Posterior cingulate gyrus (tissue), 11 donors: ENCODE data around the gene CTNNA3.

Experiments
- DNase-seq, 10 donors: peaks; one replicate each; pipeline versions ENCODE4 v3.0.0 to v3.0.0-alpha.2; 2020 to 2021; ENCODE audit warnings: mixed read lengths in 3 of 10
- intact Hi-C: fragments of 100-400 bp; cut with DNase I; formaldehyde crosslinking; loops from one replicate; pipeline ENCODE4 v1.15.1; 2023

Gene CTNNA3

DNA sequence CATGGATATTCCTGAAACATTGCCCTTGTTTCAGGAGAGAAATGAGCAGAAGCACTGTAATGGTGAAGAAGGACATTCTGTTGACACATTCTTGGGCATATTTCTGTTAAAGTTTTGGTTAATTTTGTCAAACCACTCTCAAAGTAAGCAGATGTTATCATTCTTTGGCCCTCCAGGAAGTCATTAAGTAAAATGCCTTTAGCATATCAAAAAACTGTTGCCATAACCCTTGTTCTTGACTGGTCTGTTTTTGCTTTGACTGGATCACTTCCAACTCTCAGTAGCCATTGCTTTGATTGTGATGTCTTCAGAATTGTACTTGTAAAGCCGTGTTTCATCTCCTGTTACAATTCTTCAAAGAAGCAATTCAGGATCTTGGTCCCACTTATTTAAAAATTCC is 1174.5 kb downstream of the CTNNA3 start:
- no peak for DNase-seq
- intact Hi-C loops, result no loop called here

DNA sequence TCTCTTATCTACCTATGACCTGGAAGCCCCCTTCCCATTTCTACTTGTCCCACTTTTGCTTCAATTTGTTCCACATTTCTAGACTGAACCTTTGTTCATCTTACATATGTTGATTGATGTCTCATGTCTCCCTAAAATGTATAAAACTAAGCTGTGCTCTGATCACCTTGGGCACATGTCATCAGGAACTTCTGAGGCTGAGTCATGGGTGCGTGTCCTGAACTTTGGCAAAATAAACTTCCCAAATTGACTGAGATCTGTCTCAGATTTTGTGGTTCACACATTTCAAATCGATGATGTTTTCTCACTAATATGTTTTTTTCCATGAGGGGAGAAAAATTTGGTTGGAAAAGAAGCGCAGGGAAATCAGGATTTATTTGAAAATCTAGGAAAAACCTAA is 1176.4 kb downstream of the CTNNA3 start:
- DNase-seq, result no peak
- intact Hi-C loops, result no loop called here

DNA sequence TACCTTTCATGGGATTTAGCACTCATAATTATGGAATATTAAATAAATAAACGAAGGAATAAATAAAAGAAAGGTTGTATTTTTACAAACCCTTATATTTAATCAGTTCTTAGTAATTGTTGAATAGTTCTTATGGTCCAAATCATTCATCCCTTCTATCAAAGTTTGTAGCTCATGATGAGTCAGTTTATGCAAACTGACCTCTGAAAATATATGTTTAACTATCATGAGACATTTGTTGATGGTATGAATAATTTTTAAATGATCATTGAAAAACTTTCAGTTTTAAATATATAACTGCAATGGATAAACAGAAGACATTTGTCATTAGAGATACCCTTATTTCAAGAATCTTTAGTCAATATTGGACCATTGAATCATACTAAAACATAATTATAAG is 1181.3 kb downstream of the CTNNA3 start:
- no peak for DNase-seq
- intact Hi-C loops, result no loop called here

DNA sequence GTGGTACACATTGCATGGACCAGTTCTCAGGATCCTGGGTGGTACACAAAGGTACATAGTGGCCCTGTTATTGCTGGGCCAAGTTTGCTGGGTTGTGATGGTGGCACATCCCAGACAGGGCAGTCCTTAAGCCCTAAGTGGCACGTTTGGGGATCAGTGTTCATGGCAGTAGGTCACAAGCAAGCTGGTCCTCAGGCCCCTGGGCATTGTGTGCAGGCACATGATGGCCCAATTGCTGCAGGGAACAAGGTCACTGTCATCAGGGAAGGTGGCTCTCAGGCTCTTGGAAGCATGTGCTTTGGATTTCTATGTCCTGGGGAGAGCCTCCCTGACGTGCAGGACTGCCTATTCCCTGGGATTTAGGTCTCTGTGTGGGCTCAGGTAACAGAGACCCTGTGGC is 1182.5 kb downstream of the CTNNA3 start:
- intact Hi-C loops, result no loop called here
- peak in 1 of 10 donors; percentile 61 for DNase-seq

DNA sequence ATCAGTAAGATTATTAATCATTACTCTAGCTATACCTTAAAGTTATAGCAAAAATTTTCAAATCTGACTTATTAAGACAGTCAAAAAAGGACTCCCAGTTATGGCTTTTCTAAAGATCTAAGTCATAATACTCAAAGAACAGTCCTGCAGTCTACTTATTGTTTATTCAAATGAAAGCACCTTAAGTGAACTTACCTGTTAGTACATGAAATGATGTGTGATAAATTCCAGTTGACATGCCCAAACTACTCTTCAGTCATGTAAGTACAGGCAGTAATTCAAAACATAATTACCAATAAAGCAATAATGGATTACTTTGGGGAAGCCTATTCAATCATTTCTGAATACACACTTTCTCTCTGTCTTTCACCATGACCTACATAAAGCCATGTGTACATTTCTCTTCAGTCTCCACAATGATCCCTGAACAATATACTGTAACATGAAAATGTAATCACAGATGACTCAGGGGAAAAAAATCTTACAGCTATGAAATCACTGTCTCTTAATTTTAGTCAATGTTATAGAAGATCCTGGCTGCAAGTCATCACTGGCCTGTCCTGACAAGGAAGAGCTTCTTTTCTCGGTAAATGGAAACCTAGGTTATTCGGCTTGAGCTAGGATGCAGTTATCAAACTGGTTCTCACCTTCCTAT is 1190.9 kb downstream of the CTNNA3 start:
- intact Hi-C loops, result no loop called here
- DNase-seq, result no peak

DNA sequence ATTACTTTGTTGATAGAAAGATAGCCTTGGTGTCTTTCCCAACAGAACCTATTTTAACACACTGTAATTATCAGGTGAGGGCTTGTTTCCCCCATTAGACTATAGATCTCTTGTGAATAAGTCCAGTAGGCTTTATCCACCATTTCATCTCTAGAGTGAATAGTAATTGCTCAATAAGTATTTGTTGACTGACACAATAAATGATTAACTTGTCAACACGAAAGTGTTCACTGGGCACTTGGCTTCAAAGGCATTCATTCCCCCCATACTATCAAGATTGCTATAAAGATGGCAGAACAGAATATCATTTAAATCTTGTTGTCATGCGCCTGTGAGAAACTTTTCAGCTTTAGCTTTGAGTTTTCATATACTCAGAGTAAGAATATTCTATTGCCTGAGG is 1194.6 kb downstream of the CTNNA3 start:
- no peak for DNase-seq
- intact Hi-C loops, result no loop called here

DNA sequence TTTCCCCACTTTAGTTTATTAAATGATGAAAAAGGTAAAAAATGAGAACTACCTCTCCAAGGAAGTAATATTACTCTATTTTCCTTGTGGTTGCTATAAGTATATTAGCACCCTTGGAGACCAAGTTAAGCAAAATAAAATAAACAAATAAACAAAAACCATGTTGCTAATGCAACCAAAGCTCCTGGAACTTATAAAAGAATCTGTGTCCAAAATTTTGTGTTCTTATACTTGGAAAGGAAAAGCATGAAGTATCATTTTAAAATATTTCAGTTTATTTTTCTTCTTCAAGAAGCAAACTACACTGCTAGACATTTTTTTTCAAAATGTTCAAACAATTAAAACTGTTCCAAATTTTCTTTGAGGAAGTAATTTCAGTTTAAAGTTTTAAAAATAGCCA is 1212.0 kb downstream of the CTNNA3 start:
- intact Hi-C loops, result no loop called here
- DNase-seq, result no peak

DNA sequence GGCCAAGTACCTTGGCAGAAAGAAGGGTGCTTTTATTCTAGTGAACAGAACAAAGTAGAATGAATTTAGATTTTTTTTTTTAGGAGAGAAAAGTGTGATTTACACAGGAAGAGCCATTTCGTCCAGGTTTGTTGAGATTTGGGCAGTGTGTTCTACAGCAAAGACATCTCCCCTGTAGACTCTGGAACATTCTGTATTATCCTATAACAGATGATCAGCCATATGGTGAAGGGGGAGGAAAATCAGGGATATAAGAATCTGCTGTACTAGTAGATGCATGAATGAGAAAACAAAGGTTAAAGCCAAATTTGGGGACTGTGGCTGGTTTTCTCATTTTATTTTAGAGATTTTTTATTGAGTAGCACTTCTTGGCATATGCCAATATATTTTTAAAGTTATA is 1223.8 kb downstream of the CTNNA3 start:
- intact Hi-C loops, result no loop called here
- DNase-seq, result no peak

DNA sequence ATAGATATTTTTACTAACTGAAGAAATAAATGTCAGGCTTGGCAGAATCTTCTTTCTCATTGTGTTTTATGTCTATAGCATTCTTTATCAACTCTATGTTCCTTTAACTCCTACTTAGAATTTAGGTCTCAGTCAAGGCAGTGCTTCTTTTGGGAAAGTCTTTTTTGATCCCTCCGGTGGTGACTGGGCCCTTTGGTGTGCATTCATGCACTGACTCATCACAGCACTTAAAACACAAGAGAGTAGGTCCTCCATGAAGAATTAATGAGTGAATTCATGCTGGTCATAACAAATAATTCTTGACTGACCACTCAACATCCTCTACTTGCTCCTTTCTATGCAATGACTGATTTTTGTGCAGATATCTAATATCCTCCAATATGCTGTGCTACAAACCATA is 1229.0 kb downstream of the CTNNA3 start:
- intact Hi-C loops, result no loop called here

DNA sequence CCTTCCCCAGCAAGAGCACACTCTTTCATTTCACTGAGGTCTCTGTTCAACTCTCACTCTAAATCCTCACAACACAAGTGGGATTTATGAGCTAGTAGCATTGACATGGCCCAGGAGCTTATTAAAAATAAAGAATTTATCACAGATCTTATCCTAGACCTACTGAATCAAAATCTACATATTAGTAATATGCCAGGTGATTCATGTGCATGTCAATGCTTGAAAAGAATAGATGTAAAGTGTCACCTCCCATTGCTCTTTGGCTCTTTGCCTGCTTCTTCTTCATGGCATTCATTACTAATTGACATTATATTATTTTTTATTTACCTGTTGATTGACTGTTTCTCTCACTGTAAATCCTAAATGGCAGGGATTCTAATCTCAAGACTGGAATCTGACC is 1229.4 kb downstream of the CTNNA3 start:
- intact Hi-C loops, result no loop called here
- no peak for DNase-seq

More for the DNA sequence above, 1229.0 kb downstream of the CTNNA3 start:
- DNase-seq, result no peak

DNA sequence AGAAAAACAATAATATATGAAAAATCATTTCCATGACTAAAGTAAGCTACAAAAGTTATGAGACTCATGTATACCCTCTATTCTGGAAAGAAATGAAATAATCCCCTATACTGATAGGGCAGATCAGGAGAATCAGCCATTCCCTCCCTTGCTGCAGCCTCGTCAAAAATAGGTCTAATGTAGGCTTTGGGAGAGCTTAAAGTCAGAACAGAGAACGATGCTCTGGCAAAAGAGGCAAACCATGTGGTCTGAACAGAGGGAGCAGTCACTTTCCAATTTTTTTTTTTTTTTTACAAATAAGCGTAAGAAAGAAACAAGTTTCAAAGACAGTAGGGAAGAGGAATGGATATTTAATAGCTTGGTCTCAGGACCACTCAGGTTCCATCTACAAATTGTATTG is 1232.4 kb downstream of the CTNNA3 start:
- intact Hi-C loops, result no loop called here
- no peak for DNase-seq

DNA sequence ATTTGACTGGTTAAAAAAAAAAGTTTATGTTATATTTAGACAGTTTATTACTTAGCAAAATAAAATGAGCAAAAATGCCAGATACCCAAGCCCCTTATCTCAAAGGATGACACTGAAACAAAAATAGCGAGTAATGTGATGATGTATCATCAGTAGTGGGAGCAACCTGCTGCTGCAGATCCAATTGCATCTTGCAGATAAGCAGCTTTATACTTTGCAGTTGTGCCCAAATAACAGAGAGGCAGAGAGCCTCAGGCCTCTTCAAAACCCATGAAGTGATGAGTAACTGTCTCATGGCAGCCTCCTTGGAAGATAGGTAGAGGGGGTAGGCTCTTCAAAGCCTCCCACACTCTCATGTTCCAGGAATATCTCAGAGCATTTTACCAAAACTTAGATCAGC is 1238.4 kb downstream of the CTNNA3 start:
- intact Hi-C loops, result no loop called here
- DNase-seq, result peak in 1 of 10 donors; percentile 34

DNA sequence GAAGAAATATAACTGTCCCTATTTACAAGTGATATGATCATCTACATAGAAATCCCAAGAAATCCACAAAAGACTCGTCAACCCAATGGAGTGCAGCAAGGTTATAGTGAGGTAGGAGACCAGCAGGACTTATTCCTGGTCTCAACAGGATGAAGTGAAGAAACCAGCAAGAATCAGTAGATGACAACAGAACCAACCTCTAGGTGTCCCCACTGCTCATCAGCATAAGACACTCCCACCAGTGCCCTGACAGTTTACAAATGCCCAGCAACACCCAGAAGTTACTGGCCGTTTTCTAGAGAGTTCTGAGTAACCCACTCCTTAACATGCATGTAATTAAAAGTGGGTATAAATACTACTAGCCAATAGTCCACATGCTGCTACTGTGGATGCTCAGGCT is 1240.7 kb downstream of the CTNNA3 start:
- no peak for DNase-seq
- intact Hi-C loops, result no loop called here

DNA sequence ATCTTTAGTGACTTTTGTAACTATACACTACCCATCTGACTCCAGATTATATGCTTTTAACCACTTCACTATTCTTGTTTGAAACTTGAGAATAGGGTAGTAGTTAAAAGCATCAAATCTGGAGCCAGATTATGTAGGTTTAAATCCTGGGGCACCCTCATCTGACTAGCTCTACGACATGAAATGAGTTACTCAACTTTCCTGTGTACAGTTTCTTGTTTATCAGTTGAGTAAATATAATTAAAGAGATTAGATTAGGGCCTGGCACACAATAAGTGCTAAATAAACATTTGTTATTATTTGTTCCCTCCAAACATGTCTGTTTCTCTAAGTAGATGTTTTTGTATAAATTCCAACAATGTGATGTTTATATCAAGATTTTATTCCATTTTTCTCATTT is 1255.4 kb downstream of the CTNNA3 start:
- DNase-seq, result no peak

DNA sequence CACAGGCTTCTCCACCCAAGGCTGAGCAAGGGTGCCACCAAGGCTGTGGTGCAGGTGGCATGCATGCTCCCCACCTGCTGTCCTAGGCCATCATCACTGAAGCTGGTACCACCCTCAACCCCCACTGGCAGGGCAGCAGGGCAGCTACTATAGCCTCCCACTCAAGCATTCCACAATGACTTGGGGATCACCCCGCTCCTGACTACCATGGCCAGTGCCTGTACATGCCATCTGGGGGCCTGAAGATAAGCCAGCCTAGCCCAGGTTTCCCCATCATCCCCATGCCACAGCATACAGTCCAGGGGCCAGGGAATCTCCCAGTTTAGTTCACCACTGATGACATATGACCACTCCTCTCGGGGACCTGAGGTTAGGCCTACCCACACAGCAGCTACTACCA is 1281.1 kb downstream of the CTNNA3 start:
- DNase-seq, result peak in 1 of 10 donors; percentile 24
- intact Hi-C loops, result no loop called here

More for the DNA sequence above, 1255.4 kb downstream of the CTNNA3 start:
- intact Hi-C loops, result no loop called here

DNA sequence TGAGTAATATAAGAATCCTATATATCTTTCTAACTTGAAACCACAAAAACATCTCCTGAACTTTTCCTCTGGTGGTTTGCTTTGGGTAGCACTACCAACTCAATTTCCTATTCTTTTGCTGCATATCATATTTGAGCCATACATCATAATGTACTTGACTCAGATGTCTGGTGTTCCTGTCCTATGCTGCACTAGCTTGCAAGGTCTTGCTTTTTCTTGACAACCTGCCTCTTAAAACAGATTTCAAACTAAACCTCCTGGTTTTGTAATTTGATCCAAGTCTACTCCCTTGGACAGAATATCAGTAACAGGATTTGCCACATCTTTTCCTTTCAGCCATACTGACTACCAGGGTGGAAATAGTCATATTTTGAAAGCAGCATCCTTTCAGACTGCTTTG is 1290.4 kb downstream of the CTNNA3 start:
- intact Hi-C loops, result no loop called here
- no peak for DNase-seq

DNA sequence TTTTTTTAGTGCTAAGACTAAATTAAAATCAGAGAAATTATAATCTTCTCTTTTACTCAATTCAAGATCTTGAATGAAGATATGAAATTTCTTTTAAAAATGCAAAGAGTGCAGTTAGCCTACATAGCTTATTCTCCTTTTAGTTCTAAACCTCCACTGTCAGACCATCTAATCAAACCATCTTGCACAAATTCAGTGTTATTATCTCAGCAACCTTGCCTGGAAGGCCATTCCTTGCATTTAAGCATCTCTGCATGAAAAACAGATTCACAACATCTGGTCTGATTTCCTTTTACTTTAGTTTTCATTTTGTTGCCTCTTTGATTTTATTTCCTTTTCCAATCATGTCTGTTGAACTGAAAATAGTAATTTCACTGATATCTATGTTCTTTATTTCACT is 1297.3 kb downstream of the CTNNA3 start:
- no peak for DNase-seq
- intact Hi-C loops, result no loop called here

DNA sequence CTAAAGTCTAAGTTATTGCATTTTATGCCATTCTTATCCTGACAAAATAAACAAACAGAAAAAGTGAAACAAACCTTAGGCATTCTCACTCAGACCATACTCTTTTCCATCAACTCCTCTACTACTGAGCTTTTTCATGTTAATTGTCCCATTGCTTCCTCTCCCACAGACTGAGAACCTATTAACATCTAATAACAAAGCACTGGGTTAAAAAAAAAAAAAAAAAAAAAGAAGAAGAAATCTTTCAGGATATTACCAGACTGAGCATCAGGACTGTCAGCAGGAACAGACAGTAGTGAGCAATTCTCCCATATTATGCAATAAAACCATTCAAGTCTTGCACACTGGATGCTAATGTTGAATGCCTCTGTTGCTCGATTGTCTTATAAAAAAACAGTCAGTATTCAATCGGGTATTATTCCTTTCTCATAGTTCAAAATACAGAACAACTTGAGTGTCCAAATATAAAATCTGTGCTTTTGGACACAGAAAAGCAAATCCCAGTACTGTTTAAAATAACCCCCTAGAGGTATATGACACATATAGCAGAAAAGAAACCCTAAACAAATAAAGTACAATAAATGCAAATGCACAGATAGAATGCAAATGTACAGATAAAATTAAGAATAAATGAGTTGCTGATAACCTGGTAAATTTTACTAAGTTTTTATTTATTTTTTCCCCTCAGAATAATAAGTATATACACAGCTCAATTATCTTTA is 1301.5 kb downstream of the CTNNA3 start:
- intact Hi-C loops, result no loop called here
- no peak for DNase-seq

DNA sequence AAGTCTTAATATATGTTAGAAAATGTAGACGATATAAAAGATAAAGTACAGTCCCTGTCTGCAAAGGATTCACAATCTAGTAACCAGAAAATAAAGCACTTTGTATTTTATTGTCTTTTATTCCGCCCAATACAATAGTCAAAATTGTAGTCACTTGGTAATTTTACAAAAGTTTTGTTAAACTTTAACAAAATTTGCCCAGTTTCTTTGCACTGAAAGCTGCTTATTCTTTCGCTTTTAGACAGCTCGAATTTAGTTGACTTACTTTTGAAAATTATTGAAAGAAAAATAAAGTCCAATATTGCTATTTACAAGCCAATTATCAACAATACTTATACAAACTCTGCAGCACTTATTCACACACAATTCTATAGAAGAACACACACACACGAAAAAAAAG is 1305.1 kb downstream of the CTNNA3 start:
- DNase-seq, result no peak
- intact Hi-C loops, result no loop called here

DNA sequence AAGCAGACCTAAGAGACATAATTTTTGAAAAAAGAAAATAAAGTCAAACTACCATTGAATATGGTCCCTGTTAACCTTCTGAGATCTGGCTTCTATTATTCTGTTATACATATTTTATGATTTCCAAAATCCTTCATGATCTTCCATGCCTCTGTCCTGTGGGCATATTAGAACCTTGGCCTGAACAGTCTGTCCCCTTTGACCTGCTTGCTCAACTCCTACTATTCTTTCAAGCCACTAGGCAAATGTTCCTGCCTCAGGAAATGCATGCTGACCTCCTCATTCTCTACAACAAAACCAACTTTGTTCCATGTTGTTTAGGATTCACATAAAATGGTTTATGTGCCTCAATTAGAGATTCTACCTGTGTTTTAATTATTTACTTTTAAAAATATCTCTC is 1315.0 kb downstream of the CTNNA3 start:
- intact Hi-C loops, result no loop called here

DNA sequence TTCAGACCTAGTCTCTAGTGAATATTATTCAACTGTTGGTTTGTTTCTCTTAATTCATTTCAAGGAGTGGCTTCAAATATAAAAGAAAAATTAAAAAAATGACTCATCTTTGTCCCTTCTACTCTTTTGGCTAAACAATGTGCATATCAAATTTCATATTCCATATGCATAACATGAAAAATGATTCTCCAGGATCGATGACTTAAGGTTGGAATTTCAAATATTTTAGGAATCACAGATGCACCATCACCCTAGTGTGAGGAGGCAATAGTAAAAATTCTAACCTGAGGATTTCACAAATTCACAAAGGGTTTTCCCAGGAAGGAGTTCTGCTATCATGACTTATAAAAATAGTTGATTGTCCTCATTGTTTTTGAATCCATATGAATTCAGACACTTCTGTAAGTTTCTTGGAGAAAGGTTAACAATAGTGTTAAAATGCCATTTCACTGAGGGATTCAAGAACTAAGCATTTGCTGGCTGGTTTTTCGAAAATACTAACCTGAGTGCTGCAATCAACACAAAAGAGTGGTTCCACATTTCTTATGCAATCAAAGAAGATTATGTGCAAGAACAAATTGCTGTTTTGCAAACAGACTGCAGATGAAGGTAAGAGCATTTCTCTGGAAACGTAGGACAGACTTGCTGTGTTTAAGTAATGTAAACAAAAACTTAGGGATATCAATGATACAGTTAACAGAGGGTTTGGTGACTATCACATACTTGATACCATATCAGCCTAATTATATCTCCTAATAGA is 1317.7 kb downstream of the CTNNA3 start:
- no peak for DNase-seq
- intact Hi-C loops, result no loop called here

More for the DNA sequence above, 1315.0 kb downstream of the CTNNA3 start:
- no peak for DNase-seq

DNA sequence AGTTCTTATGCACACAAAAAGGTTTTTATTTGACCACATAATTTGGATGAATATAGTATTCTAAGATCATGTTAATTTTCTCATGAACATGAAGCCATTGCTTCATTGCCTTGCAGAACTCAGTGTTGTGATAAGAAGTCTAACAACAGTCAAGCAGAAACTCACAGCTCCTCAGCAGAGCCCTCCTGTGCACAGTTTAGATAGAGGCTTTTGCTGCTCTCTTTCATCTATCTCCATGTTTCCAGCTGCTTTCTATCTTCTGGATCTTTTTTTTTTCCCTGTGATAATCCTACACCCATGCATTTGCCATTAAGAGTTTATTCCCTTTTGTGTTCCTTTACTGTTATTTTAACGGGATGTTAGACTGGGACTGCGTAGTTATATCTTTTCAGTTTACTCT is 1327.8 kb downstream of the CTNNA3 start:
- intact Hi-C loops, result no loop called here
- no peak for DNase-seq
